ENCODE data around the gene VWA2.

The VWA2 gene

GRCh38 chr10:114289096-114289436 is 50.0 kb downstream of the VWA2 start:
- TF ChIP-seq RAD21 (IDR thresholded peaks at IDR 0.05; ENCODE audit: low read depth): no peak
- TF ChIP-seq NFIC (IDR thresholded peaks at IDR 0.05): no peak
- TF ChIP-seq CEBPB (IDR thresholded peaks at IDR 0.05): no peak

DNA sequence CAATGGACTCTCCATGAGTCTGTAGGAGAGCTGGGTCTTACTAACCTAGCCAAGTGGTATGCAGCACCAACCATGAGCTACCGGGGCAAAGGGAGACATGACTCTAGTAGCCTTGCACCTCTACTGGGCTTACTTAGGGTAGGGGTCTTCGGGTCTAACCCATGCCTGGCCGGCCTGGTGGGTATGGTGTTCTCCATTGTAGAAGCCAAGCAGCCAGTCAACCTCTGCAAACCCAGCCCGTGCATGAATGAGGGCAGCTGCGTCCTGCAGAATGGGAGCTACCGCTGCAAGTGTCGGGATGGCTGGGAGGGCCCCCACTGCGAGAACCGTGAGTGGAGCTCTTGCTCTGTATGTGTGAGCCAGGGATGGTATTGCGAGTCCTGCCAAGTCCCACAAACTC is 51.0 kb downstream of the VWA2 start:
- TF ChIP-seq REST (IDR thresholded peaks at IDR 0.05; ENCODE audit: low read depth) (no peak), TEAD4 (IDR thresholded peaks at IDR 0.05) (no peak)

- TF ChIP-seq, protein P1, sequence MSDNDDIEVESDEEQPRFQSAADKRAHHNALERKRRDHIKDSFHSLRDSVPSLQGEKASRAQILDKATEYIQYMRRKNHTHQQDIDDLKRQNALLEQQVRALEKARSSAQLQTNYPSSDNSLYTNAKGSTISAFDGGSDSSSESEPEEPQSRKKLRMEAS (IDR thresholded peaks at IDR 0.05): no peak
- TF ChIP-seq FOXM1 (IDR thresholded peaks at IDR 0.05; ENCODE audit: borderline replicate concordance, low read depth): no peak
- no peak for TF ChIP-seq CREB1 (IDR thresholded peaks at IDR 0.05; ENCODE audit: low read depth)
- TF ChIP-seq TEAD4 (IDR thresholded peaks at IDR 0.05): no peak
Measured at GRCh38 chr10:114291076-114291475, 52.0 kb downstream of the VWA2 start.

GRCh38 chr10:114291516-114291915 is 52.5 kb downstream of the VWA2 start:
- TF ChIP-seq, protein P2, sequence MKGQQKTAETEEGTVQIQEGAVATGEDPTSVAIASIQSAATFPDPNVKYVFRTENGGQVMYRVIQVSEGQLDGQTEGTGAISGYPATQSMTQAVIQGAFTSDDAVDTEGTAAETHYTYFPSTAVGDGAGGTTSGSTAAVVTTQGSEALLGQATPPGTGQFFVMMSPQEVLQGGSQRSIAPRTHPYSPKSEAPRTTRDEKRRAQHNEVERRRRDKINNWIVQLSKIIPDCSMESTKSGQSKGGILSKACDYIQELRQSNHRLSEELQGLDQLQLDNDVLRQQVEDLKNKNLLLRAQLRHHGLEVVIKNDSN (IDR thresholded peaks at IDR 0.05): no peak
- TF ChIP-seq EP300 (IDR thresholded peaks at IDR 0.05; ENCODE audit: borderline replicate concordance) (no peak), CEBPB (IDR thresholded peaks at IDR 0.05) (no peak), EGR1 (IDR thresholded peaks at IDR 0.05) (no peak), NFIC (IDR thresholded peaks at IDR 0.05) (no peak), TEAD4 (IDR thresholded peaks at IDR 0.05) (no peak), REST (IDR thresholded peaks at IDR 0.05; ENCODE audit: low read depth) (no peak), CREB1 (IDR thresholded peaks at IDR 0.05; ENCODE audit: low read depth) (no peak), ZBTB7A (IDR thresholded peaks at IDR 0.05; ENCODE audit: low read depth) (no peak), FOXM1 (IDR thresholded peaks at IDR 0.05; ENCODE audit: borderline replicate concordance, low read depth) (no peak), RAD21 (IDR thresholded peaks at IDR 0.05; ENCODE audit: low read depth) (no peak), TAF1 (IDR thresholded peaks at IDR 0.05; ENCODE audit: low read depth) (no peak)
- TF ChIP-seq, protein P1 (IDR thresholded peaks at IDR 0.05): no peak

DNA sequence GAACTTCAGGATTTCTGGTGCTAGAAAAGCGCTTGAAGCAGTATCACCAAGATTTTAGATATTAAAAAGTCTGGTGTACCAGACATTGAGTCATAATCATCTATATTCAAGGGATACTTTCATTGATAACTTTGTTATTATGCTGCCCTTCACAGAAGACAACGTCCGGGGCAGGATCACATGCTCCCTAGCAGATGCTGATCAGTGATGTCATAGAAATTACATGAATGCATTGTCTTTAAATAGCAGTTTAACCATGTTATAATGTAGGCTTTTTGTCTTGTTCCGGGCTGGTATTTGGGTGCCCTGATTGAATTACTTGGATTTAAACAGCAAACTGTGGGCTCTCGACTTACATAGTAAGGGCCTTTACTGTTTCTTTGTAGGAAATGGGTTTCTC is 54.0 kb downstream of the VWA2 start:
- no peak for TF ChIP-seq EGR1 (IDR thresholded peaks at IDR 0.05)
- TF ChIP-seq EP300 (IDR thresholded peaks at IDR 0.05; ENCODE audit: borderline replicate concordance): no peak

- no peak for TF ChIP-seq ZBTB7A (IDR thresholded peaks at IDR 0.05; ENCODE audit: low read depth)
- TF ChIP-seq, protein P2 (IDR thresholded peaks at IDR 0.05): no peak
- TF ChIP-seq, protein P1 (IDR thresholded peaks at IDR 0.05): no peak
Measured at GRCh38 chr10:114294549-114294948, 55.5 kb downstream of the VWA2 start.

DNA sequence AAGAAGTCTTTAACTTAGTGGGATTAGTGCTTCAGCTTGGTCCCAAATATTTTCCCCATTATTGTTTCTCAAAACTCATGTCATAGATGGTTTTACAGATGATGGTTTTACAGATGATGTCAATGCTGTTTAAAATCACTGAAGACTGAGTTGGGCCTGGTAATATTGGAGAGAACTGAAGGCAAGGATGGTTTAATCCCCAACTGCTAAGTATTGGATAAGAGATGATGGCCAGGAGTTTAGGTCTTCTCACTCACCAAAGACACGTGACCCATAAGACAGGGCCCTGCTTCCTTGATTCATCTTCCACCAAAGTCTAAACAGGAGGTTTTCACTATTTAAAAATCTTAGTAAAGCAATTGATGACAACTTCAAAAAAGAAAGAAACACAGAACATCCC is 56.3 kb downstream of the VWA2 start:
- TF ChIP-seq CREB1 (IDR thresholded peaks at IDR 0.05; ENCODE audit: low read depth): no peak
- no peak for TF ChIP-seq YY1 (IDR thresholded peaks at IDR 0.05; ENCODE audit: low read depth)

DNA sequence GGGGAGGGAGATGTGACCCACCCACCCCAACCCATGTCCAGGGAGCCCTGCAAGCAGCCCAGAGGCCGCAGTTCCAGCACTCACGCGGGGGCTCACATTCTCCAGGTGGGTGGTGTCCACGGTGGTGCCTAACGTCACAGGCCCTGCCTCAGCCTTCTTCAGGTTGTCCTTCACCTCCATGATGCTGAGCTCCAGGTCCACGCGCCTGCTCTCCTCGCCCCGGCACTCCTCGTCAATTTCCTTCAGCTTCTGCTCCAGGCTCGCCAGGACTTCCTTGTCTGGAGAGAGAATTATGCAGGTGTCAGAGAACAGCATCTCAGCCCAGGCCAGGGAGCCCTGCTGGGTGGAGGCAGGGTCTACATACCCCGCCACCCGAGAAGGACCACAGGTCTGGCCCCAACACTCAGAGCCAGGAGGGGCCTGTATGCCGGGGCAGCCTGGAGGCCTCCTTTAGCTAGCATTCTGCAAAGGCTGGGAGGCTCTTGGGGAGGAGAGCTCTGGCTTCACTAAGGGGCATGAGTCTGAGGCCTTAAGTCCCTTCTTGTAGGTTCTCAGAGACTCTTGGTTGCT is 58.2 kb downstream of the VWA2 start:
- TF ChIP-seq REST (IDR thresholded peaks at IDR 0.05; ENCODE audit: low read depth) (no peak), ZBTB7A (IDR thresholded peaks at IDR 0.05; ENCODE audit: low read depth) (no peak), TEAD4 (IDR thresholded peaks at IDR 0.05) (no peak), NFIC (IDR thresholded peaks at IDR 0.05) (no peak), CREB1 (IDR thresholded peaks at IDR 0.05; ENCODE audit: low read depth) (no peak), FOXM1 (IDR thresholded peaks at IDR 0.05; ENCODE audit: borderline replicate concordance, low read depth) (no peak), TCF12 (IDR thresholded peaks at IDR 0.05; ENCODE audit: low read depth) (no peak), YY1 (IDR thresholded peaks at IDR 0.05; ENCODE audit: low read depth) (no peak), CEBPB (IDR thresholded peaks at IDR 0.05) (no peak), EP300 (IDR thresholded peaks at IDR 0.05; ENCODE audit: borderline replicate concordance) (no peak), RAD21 (IDR thresholded peaks at IDR 0.05; ENCODE audit: low read depth) (no peak), TAF1 (IDR thresholded peaks at IDR 0.05; ENCODE audit: low read depth) (no peak)
- TF ChIP-seq, protein P1 (IDR thresholded peaks at IDR 0.05): no peak
- TF ChIP-seq, protein P2 (IDR thresholded peaks at IDR 0.05): no peak

All from Ishikawa (cell line).